ENCODE data around the gene C2orf72. TPM values are rescaled to one million over a fixed set of nuclear protein-coding genes. Genes with fewer than 3 reads are reported as not detected.

C2orf72 gene
- total RNA-seq, 1 experiment from 2014 or later: 3.2 TPM

DNA sequence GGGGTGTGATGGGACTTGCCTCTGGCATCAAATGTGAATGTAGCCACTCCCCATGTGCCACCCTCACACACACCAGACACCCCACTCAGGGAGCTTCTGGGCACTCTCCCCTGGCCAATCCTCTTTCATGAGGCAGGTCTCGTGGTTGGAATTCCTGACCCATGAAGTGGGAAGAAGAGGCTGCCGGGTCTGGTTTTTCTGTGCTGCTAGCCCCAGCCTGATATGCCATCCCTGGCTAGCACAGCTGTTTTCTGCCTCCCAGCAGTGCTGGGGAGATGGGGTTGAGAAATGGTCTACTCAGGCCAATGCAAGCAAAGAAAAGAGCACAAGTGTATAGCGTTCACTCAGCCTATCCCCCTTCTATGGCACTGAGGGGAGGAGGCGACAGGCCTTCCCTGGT is 1.2 kb upstream of the C2orf72 start:
- TF ChIP-seq, protein P1, sequence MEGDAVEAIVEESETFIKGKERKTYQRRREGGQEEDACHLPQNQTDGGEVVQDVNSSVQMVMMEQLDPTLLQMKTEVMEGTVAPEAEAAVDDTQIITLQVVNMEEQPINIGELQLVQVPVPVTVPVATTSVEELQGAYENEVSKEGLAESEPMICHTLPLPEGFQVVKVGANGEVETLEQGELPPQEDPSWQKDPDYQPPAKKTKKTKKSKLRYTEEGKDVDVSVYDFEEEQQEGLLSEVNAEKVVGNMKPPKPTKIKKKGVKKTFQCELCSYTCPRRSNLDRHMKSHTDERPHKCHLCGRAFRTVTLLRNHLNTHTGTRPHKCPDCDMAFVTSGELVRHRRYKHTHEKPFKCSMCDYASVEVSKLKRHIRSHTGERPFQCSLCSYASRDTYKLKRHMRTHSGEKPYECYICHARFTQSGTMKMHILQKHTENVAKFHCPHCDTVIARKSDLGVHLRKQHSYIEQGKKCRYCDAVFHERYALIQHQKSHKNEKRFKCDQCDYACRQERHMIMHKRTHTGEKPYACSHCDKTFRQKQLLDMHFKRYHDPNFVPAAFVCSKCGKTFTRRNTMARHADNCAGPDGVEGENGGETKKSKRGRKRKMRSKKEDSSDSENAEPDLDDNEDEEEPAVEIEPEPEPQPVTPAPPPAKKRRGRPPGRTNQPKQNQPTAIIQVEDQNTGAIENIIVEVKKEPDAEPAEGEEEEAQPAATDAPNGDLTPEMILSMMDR (IDR thresholded peaks at IDR 0.05): no peak
- TF ChIP-seq, protein P2, sequence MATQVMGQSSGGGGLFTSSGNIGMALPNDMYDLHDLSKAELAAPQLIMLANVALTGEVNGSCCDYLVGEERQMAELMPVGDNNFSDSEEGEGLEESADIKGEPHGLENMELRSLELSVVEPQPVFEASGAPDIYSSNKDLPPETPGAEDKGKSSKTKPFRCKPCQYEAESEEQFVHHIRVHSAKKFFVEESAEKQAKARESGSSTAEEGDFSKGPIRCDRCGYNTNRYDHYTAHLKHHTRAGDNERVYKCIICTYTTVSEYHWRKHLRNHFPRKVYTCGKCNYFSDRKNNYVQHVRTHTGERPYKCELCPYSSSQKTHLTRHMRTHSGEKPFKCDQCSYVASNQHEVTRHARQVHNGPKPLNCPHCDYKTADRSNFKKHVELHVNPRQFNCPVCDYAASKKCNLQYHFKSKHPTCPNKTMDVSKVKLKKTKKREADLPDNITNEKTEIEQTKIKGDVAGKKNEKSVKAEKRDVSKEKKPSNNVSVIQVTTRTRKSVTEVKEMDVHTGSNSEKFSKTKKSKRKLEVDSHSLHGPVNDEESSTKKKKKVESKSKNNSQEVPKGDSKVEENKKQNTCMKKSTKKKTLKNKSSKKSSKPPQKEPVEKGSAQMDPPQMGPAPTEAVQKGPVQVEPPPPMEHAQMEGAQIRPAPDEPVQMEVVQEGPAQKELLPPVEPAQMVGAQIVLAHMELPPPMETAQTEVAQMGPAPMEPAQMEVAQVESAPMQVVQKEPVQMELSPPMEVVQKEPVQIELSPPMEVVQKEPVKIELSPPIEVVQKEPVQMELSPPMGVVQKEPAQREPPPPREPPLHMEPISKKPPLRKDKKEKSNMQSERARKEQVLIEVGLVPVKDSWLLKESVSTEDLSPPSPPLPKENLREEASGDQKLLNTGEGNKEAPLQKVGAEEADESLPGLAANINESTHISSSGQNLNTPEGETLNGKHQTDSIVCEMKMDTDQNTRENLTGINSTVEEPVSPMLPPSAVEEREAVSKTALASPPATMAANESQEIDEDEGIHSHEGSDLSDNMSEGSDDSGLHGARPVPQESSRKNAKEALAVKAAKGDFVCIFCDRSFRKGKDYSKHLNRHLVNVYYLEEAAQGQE (IDR thresholded peaks at IDR 0.05; ENCODE audit: insufficient read depth in 1 of 2, low read depth in 2 of 2, low read length in 1 of 2): no peak
- TF ChIP-seq SIN3A (IDR thresholded peaks at IDR 0.05; ENCODE audit: borderline replicate concordance, insufficient read depth, low read depth, low read length): no peak
- TF ChIP-seq POLR2AphosphoS5 (IDR thresholded peaks at IDR 0.05; ENCODE audit: low read depth, low read length): no peak
- no peak for TF ChIP-seq TCF7L2 (IDR thresholded peaks at IDR 0.05; ENCODE audit: low read depth, low read length)
- Histone ChIP-seq H3K27ac (ENCODE audit: low read length) (no peak overlapping the region), H3K4me3 (ENCODE audit: low read depth in 2 of 2, low read length in 2 of 2) (no peak overlapping the region), H3K4me1 (ENCODE audit: control insufficient read depth, insufficient read depth, low read length) (peaks cover 6% of the 10 kb centered on the region; the same call in 1 of the 2 replicates), H3K36me3 (ENCODE audit: control insufficient read depth, insufficient read depth, low read length) (no peaks in the 10 kb centered on the region), H3K9me3 (ENCODE audit: control insufficient read depth, insufficient read depth, low read depth, low read length) (no peaks in the 10 kb centered on the region), H3K27me3 (ENCODE audit: control insufficient read depth, insufficient read depth, low read length) (peaks cover 12% of the 10 kb centered on the region)
- no peak for ATAC-seq
- no peak for DNase-seq (ENCODE audit: low read depth, low spot score)
- no TSS peak for BruUV-seq (replicated peaks)
- ChIA-PET POLR2A (no interaction called here), CTCF (no interaction called here)
- intact Hi-C loops (cut with micrococcal nuclease; ENCODE audit: unreplicated experiment): no loop called here
- in situ Hi-C loops (cut with HindIII; ENCODE audit: low pct_unique_long_range_greater_than_20kb, low sequenced_read_pairs): no loop called here

DNA sequence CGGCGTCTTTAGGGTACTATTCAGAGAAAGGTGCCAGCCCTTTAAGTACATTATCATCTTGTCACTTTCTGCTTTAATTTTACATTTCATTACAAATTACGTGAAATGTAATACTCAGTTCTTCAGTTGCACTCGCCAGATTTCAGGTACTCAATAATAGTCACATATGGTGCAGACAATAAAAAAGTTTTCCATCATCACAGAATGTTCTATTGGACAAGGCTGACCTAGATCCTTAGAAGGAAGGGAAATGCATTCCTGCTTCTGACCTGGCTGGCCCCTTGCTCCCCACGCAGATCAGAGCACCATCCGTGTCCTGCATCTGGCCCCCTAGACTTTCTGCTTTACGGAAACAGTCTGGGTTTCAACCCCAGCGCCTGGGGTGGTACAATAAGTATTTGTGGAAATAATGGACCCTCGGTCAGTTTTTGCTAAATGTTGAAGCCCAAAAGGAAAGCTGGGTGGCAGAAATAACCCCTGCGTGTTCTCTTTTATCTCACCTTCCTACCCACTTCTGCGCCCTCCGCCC is 681 bp upstream of the C2orf72 start:
- Histone ChIP-seq H3K4me1 (ENCODE audit: control insufficient read depth, insufficient read depth, low read length) (peaks cover 6% of the 10 kb centered on the region; the same call in 1 of the 2 replicates), H3K27ac (ENCODE audit: low read length) (no peak overlapping the region), H3K9me3 (ENCODE audit: control insufficient read depth, insufficient read depth, low read depth, low read length) (no peaks in the 10 kb centered on the region), H3K4me3 (ENCODE audit: low read depth in 2 of 2, low read length in 2 of 2) (no peak overlapping the region), H3K27me3 (ENCODE audit: control insufficient read depth, insufficient read depth, low read length) (peaks cover 12% of the 10 kb centered on the region), H3K36me3 (ENCODE audit: control insufficient read depth, insufficient read depth, low read length) (no peaks in the 10 kb centered on the region)
- intact Hi-C loops (cut with micrococcal nuclease; ENCODE audit: unreplicated experiment): no loop called here
- no TSS peak for BruUV-seq (replicated peaks)
- POLR2A ChIA-PET: interaction anchor here (0.5 kb wide), 1 partner anchor 386 kb away, joined by 3 read pairs; no protein-coding TSS in a partner anchor
- in situ Hi-C loops (cut with HindIII; ENCODE audit: low pct_unique_long_range_greater_than_20kb, low sequenced_read_pairs): no loop called here
- ATAC-seq: no peak
- TF ChIP-seq, protein P2 (IDR thresholded peaks at IDR 0.05; ENCODE audit: insufficient read depth in 1 of 2, low read depth in 2 of 2, low read length in 1 of 2): no peak
- no peak for TF ChIP-seq TCF7L2 (IDR thresholded peaks at IDR 0.05; ENCODE audit: low read depth, low read length)
- TF ChIP-seq SIN3A (IDR thresholded peaks at IDR 0.05; ENCODE audit: borderline replicate concordance, insufficient read depth, low read depth, low read length): no peak
- TF ChIP-seq, protein P1 (IDR thresholded peaks at IDR 0.05): no peak
- no peak for TF ChIP-seq POLR2AphosphoS5 (IDR thresholded peaks at IDR 0.05; ENCODE audit: low read depth, low read length)
- no peak for DNase-seq (ENCODE audit: low read depth, low spot score)
- CTCF ChIA-PET: no interaction called here

Data from Panc1 (cell line).